BLaER1 treated with 17β-estradiol and CSF1 and Interleukin-3, amounts not matched to agents 10 nM and 100 nM (cell line): Measurements from ENCODE around the gene GAPDHS.
A peak's percentile ranks its signal among the peaks of the same experiment; 100 is the strongest.

Source experiments
- H3K27ac ChIP-seq, 11 experiments: shearing (Covaris generic); formaldehyde crosslinking; 2 replicates each; pipeline ENCODE4 v1.8.1; 2022
- H3K27me3 ChIP-seq, 11 experiments: shearing (Covaris generic); formaldehyde crosslinking; 2 replicates each; pipeline ENCODE4 v1.8.1; 2022
- H3K36me3 ChIP-seq, 11 experiments: shearing (Covaris generic); formaldehyde crosslinking; 2 replicates each; pipeline ENCODE4 v1.8.1; 2022
- H3K4me1 ChIP-seq, 10 experiments: shearing (Covaris generic); formaldehyde crosslinking; 2 replicates each; pipeline ENCODE4 v1.8.1; 2022
- H3K4me2 ChIP-seq, 11 experiments: shearing (Covaris generic); formaldehyde crosslinking; 2 replicates each; pipeline ENCODE4 v1.8.1; 2022
- H3K4me3 ChIP-seq, 10 experiments: shearing (Covaris generic); formaldehyde crosslinking; 2 replicates each; pipeline ENCODE4 v1.8.1; 2022
- H3K9ac ChIP-seq, 11 experiments: shearing (Covaris generic); formaldehyde crosslinking; 2 replicates each; pipeline ENCODE4 v1.8.1; 2022
- H3K9me3 ChIP-seq, 11 experiments: shearing (Covaris generic); formaldehyde crosslinking; replicated peaks in 1 of 11; 2 replicates each; pipeline ENCODE4 v1.8.1; 2022
- H4K20me1 ChIP-seq, 11 experiments: shearing (Covaris generic); formaldehyde crosslinking; 2 replicates each; pipeline ENCODE4 v1.8.1; 2022
- Cebpa-rat ChIP-seq, 11 experiments: shearing (Covaris generic); IDR thresholded peaks; 2 replicates each; pipeline ENCODE4 v1.8.1; 2022

Gene GAPDHS

DNA sequence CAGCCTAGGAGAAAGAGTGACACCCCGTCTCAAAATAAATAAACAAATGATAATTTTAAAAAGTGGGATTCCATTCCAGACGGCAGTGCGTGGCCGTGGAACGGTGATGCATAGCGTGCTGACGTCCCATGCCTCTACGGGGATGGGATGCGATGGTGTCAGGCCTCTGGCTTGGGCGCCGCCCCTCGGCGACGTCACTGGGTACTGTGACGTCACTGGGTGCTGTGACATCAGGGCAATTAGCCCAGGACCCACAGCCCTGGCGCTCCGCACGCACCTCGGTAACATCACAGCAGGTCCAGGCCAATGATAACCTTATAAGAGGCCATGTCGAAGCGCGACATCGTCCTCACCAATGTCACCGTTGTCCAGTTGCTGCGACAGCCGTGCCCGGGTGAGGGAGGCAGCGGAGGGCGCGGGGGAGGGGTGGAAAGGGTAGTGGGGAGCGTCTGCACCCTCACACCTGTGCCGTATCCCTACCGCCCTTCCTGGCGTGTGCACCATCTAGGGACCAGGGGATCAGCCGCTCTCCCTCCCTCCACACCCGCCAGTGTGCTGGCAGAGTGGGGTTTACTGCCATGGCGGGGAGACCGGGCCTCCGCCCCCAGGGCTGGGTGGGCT is at the start of gene GAPDHS:
Gene GAPDHS, plus strand, starts transcription at position 256 of the 621 bp plus-strand sequence. Its CDS starts 72 bp downstream, at position 328.
- Histone ChIP-seq H3K4me1 (peaks cover 19 to 33% (median 24%) of the 10 kb centered on the region in 10 experiments), H3K4me2 (peak within 1 kb of the TSS; percentile 2 to 83 (median 37); a peak in 16 of 22 replicates), H3K9ac (no peak within 1 kb of the TSS), H3K27me3 (peaks cover 0 to 23% (median 17%) of the 10 kb centered on the region in 11 experiments; a peak in 14 of 22 replicates), H3K4me3 (no peak within 1 kb of the TSS), H3K36me3 (no peaks in the 10 kb centered on the region), H3K27ac (peak within 1 kb of the TSS in 2 of 11 experiments; percentile 23 to 31; a peak in 2 of 22 replicates), H4K20me1 (peaks cover 0 to 4% (median 0%) of the 10 kb centered on the region in 11 experiments; a peak in 2 of 22 replicates), H3K9me3 (no peaks in the 10 kb centered on the region)
- no peak for TF ChIP-seq Cebpa-rat (IDR thresholded peaks at IDR 0.05)

DNA sequence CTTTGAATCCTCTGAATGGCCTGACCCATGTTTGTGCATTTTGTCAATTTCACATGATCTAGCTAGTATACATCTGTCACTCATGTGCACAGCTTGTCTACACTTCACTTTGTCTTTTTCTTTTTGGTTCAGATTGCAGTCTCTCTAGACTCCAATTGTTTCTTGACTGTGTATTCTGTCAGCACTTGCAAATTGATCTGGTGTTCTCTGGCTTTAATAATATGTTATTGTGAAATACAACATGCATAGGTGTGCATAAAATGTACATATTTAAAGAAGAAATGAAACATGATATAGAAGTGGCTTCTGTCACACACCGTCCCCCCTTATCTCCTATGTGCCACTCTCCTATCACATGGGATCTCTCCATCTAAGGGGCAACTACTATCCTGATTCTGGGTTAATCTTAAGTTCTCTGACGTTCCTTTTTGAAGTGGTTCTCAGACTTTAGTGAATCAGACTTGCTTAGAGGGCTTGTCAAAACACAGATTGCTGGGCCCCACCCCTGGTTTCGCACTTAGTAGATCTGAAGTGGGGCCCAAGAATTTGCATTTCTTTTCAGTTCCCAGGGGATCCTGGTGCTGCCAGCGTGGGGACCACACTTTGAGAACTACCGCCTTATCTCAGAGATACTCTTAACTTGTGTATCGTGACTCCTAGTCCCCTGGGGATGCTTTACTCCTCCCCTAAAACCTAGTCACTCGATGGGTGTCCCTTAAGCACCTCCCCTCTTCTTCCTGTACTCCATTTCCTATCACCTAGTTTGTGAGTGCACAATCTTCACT is 48.8 kb upstream of the GAPDHS start:
- H3K36me3 ChIP-seq: no peaks in the 10 kb centered on the region
- no peak overlapping the region for H3K4me3 ChIP-seq
- TF ChIP-seq Cebpa-rat (IDR thresholded peaks at IDR 0.05): no peak
- H3K4me2 ChIP-seq: peak overlapping the region in 10 of 11 experiments; percentile 13 to 77 (median 58); a peak in 18 of 22 replicates
- H3K9me3 ChIP-seq: no peaks in the 10 kb centered on the region
- H3K4me1 ChIP-seq: peaks cover 0 to 18% (median 13%) of the 10 kb centered on the region in 10 experiments; a peak in 17 of 20 replicates
- no peak overlapping the region for H3K27ac ChIP-seq
- no peak overlapping the region for H3K9ac ChIP-seq
- no peaks in the 10 kb centered on the region for H3K27me3 ChIP-seq
- no peaks in the 10 kb centered on the region for H4K20me1 ChIP-seq

DNA sequence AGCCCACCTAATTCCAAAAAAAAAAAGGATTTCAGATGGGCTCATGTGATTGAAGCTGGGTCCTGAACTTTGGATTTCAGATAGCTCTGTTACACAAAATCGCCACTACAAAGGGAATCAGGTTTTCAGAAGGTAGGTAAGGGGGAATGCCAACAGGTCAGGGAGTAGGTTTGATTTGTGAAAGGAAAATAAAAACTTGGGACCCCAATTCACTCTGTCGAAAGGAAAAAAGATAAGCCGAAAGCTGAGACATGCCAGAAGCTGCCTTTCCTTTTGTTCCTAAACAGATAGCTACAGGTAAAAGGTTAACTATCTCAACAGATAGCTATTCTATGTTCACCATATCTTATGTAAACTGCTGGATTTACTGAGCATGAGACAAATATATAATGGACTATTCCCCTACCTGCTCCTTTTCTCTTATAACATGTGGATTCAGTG is 47.0 kb upstream of the GAPDHS start:
- Histone ChIP-seq H3K27ac (no peak overlapping the region), H3K36me3 (no peaks in the 10 kb centered on the region), H4K20me1 (no peaks in the 10 kb centered on the region), H3K4me1 (peaks cover 0 to 18% (median 13%) of the 10 kb centered on the region in 10 experiments; a peak in 17 of 20 replicates), H3K4me3 (no peak overlapping the region), H3K9ac (no peak overlapping the region), H3K4me2 (no peak overlapping the region), H3K9me3 (no peaks in the 10 kb centered on the region), H3K27me3 (no peaks in the 10 kb centered on the region)
- TF ChIP-seq Cebpa-rat (IDR thresholded peaks at IDR 0.05): no peak

DNA sequence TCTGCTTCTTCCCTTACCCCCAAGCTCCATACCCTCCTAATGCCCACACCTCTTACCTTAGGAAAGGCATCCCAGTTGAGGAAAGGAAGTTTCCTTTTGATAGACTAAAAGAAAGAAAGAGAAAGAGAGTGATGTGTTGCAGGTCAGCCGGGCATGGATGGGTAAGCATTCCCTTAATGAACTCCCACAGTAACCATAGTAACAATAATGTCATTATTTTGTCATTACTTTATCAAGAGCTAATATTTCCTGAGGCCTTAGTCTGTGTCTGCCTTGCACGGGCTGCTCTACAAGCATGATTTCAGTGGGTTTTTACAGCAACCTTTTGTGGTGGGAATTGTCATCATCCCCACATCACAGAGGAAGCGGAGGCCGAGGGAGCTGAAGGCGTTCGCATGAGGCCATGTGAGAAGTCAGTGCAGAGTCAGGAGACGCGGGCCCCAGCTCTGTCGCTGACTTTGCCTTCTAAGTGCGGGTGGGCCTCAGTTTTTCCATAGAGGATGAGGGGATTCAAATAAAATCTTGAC is 45.5 kb upstream of the GAPDHS start:
- Histone ChIP-seq H3K4me2 (no peak overlapping the region), H3K4me1 (peaks cover 0 to 18% (median 13%) of the 10 kb centered on the region in 10 experiments; a peak in 17 of 20 replicates), H3K36me3 (no peaks in the 10 kb centered on the region), H3K27me3 (no peaks in the 10 kb centered on the region), H3K9me3 (no peaks in the 10 kb centered on the region), H3K27ac (no peak overlapping the region), H4K20me1 (no peaks in the 10 kb centered on the region), H3K9ac (no peak overlapping the region), H3K4me3 (no peak overlapping the region)
- TF ChIP-seq Cebpa-rat (IDR thresholded peaks at IDR 0.05): no peak

DNA sequence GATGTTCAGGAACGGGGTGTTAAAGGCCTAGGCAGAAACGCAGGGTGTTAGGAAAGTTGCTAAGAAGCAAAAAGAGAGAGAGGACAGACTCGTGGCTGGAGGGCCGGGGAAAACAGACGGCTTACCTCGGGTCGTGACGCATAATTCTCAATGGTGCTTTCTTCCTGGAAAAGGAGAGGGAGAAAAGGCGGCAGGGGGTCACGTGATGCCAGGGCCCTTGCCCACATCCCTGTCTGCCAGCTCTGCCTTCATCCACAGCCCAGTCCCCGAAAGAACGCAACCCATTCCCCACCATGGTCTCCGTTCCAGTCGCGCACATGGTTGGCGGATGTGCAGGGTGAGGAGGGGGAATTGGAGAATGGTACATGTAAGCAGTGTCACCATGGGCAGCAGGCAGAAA is 44.6 kb upstream of the GAPDHS start:
- no peak overlapping the region for H3K9ac ChIP-seq
- H3K4me2 ChIP-seq: no peak overlapping the region
- H3K27ac ChIP-seq: no peak overlapping the region
- TF ChIP-seq Cebpa-rat (IDR thresholded peaks at IDR 0.05): no peak
- H3K9me3 ChIP-seq: no peaks in the 10 kb centered on the region
- no peak overlapping the region for H3K4me3 ChIP-seq
- H4K20me1 ChIP-seq: no peaks in the 10 kb centered on the region
- H3K36me3 ChIP-seq: no peaks in the 10 kb centered on the region
- peaks cover 0 to 27% (median 19%) of the 10 kb centered on the region in 10 experiments; a peak in 17 of 20 replicates for H3K4me1 ChIP-seq
- H3K27me3 ChIP-seq: no peaks in the 10 kb centered on the region

DNA sequence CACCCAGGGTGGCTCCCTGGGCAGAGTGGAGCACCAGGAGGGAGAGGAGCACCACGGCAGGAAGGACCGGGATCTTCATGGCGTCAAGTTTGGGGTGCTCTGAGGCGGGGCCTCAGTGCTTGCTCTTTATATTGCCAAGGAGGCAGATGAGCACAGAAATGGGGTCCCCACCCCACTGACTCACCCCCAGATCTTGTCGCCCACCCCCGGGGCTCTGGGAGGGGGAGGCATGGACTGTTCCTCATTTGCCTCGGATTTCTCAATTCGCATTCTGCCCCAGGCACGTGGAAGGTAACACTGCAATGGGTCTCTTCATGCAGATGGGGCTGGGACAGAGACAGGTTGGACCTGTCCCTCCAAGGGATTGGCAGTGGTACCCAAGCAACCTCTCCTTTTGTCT is 42.9 kb upstream of the GAPDHS start, which contains the start of gene KRTDAP:
Gene KRTDAP, minus strand, starts transcription at position 101 of the 400 bp plus-strand sequence. Its CDS starts 22 bp downstream, at position 79.
- H3K36me3 ChIP-seq: no peaks in the 10 kb centered on the region
- no peak within 1 kb of the TSS for H3K27ac ChIP-seq
- no peaks in the 10 kb centered on the region for H3K9me3 ChIP-seq
- no peak within 1 kb of the TSS for H3K9ac ChIP-seq
- TF ChIP-seq Cebpa-rat (IDR thresholded peaks at IDR 0.05): no peak
- no peaks in the 10 kb centered on the region for H3K27me3 ChIP-seq
- H3K4me2 ChIP-seq: no peak within 1 kb of the TSS
- peaks cover under 1 to 24% (median 13%) of the 10 kb centered on the region in 10 experiments; a peak in 16 of 20 replicates for H3K4me1 ChIP-seq
- no peaks in the 10 kb centered on the region for H4K20me1 ChIP-seq
- no peak within 1 kb of the TSS for H3K4me3 ChIP-seq

DNA sequence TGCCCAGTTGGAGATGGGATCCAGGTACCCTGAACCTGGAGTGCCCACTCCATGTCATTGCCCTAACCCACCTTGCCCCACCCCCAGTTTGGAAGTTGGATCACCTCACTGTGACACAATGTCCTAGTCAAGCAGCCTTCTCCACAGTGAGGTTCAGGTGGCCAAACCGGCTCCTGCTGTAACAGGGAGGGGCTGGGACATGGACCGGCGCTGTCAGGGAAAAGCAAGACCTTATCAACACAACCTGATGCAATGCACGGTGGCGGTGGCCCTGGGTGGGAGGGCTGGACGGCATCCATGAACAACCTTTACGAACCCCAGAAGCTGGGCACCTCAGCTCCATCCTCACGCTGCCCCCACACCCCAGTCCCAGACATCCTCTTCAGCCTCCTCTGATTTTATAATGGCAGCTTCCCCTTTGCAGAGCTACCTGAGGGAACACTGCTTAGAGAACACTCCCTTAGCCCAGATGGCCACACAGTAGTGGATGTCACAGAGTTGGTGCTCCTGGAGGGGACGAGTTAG is 41.4 kb upstream of the GAPDHS start:
- Histone ChIP-seq H4K20me1 (no peaks in the 10 kb centered on the region), H3K27me3 (no peaks in the 10 kb centered on the region)

DNA sequence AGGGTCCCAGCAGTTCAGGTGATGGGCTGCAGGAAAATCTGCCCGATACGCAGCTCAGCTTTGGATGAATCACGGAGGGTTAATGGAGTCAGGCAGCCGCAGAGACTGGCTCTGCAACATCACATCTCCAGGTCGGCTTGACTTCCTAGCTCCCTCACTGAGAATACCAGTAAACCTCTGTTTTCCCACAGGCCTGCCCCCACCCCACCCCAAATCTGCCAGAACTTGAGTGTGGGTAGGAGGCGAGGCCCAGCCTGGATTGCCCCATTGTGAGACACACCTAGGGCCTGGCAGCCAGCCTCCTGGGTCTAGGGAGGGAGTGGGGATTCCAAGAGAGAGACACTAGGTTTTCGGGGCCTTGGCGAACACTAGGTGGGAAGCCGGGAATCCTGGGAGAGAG is 39.3 kb upstream of the GAPDHS start:
- Histone ChIP-seq H3K27me3 (no peaks in the 10 kb centered on the region), H3K9ac (no peak overlapping the region), H3K9me3 (no peaks in the 10 kb centered on the region), H3K27ac (no peak overlapping the region), H3K4me2 (peak overlapping the region in 1 of 11 experiments; percentile 40; a peak in 1 of 22 replicates), H3K4me3 (no peak overlapping the region), H4K20me1 (no peaks in the 10 kb centered on the region), H3K4me1 (peaks cover 5 to 31% (median 18%) of the 10 kb centered on the region in 10 experiments; a peak in 18 of 20 replicates), H3K36me3 (no peaks in the 10 kb centered on the region)
- no peak for TF ChIP-seq Cebpa-rat (IDR thresholded peaks at IDR 0.05)

More for the DNA sequence above, 41.4 kb upstream of the GAPDHS start:
- no peaks in the 10 kb centered on the region for H3K36me3 ChIP-seq
- no peak overlapping the region for H3K9ac ChIP-seq
- H3K4me1 ChIP-seq: peaks cover 5 to 31% (median 18%) of the 10 kb centered on the region in 10 experiments; a peak in 18 of 20 replicates
- no peak overlapping the region for H3K4me3 ChIP-seq
- no peak overlapping the region for H3K27ac ChIP-seq
- TF ChIP-seq Cebpa-rat (IDR thresholded peaks at IDR 0.05): no peak
- no peaks in the 10 kb centered on the region for H3K9me3 ChIP-seq
- H3K4me2 ChIP-seq: no peak overlapping the region
